PC-3 (cell line): Measurements from ENCODE around the gene TUFT1.

Experiments
- EZH2 ChIP-seq: fragments of 300-600 bp; sonication (generic); IDR thresholded peaks from one replicate; pipeline ENCODE4 v1.6.1; 2017; ENCODE audit warnings: antibody characterized with exemption, mild to moderate bottlenecking, low read length; ENCODE audit not compliant: unreplicated experiment
- TF ChIP-seq, protein P1 (sequence below): fragments of 300-600 bp; sonication (generic); conservative IDR thresholded peaks from 2 replicates; pipeline ENCODE4 v1.5.1; 2017; ENCODE audit warnings: antibody characterized with exemption, low read depth, mild to moderate bottlenecking, low read length

DNA sequence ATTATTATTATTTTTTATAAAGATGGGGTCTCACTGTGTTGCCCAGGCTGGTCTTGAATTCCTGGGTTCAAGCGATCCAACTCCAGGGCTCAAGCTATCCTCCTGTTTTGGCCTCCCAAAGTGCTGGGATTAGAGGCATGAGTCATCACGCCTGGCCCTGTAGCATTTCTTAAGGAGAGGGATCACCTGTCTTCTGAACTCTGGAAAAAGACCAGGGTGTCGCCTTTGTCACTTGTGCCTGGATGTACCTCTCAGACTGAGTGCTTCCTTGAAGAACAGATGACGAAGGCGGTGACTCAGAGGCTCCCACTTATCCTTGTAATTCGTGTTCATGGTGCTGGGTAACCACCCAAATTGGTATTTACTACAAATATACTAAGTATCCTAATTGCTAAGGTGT lies 31.3 kb upstream of the TUFT1 start:
- TF ChIP-seq, protein P1, sequence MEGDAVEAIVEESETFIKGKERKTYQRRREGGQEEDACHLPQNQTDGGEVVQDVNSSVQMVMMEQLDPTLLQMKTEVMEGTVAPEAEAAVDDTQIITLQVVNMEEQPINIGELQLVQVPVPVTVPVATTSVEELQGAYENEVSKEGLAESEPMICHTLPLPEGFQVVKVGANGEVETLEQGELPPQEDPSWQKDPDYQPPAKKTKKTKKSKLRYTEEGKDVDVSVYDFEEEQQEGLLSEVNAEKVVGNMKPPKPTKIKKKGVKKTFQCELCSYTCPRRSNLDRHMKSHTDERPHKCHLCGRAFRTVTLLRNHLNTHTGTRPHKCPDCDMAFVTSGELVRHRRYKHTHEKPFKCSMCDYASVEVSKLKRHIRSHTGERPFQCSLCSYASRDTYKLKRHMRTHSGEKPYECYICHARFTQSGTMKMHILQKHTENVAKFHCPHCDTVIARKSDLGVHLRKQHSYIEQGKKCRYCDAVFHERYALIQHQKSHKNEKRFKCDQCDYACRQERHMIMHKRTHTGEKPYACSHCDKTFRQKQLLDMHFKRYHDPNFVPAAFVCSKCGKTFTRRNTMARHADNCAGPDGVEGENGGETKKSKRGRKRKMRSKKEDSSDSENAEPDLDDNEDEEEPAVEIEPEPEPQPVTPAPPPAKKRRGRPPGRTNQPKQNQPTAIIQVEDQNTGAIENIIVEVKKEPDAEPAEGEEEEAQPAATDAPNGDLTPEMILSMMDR: no peak
- TF ChIP-seq EZH2: no peak
